ENCODE results near the gene SERPINB6.
"Not testable (repeated sequence)": the region's sequence is repeated elsewhere in the genome, so short reads cannot be mapped to it uniquely, and the experiment has no call there.

Gene SERPINB6

GRCh38 chr6:2938632-2939083 is 32.7 kb downstream of the SERPINB6 start:
- no peak for DNase-seq (ENCODE audit: low read depth)

- no peak for DNase-seq (ENCODE audit: low read depth)
Measured at GRCh38 chr6:2938004-2938631, 33.2 kb downstream of the SERPINB6 start.

DNA sequence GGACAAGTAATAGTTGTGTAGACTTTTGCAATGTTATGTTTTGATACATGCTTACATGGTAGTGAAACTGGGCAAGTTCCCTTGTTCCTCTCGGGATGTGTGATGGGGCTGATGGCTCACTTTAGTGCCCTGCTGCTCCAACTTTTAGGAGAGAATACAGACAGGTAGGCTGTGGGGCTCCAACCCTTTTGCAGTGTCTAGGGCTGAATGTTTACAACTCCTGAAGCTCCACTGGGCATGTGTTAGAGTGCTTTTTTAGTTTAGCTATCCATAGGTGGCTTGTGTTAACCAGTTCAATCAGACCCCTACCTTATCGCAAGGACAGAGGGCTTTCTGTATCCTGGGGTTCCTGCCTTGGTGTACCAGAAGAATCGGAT is 33.8 kb downstream of the SERPINB6 start:
- no peak for DNase-seq (ENCODE audit: low read depth)

DNA sequence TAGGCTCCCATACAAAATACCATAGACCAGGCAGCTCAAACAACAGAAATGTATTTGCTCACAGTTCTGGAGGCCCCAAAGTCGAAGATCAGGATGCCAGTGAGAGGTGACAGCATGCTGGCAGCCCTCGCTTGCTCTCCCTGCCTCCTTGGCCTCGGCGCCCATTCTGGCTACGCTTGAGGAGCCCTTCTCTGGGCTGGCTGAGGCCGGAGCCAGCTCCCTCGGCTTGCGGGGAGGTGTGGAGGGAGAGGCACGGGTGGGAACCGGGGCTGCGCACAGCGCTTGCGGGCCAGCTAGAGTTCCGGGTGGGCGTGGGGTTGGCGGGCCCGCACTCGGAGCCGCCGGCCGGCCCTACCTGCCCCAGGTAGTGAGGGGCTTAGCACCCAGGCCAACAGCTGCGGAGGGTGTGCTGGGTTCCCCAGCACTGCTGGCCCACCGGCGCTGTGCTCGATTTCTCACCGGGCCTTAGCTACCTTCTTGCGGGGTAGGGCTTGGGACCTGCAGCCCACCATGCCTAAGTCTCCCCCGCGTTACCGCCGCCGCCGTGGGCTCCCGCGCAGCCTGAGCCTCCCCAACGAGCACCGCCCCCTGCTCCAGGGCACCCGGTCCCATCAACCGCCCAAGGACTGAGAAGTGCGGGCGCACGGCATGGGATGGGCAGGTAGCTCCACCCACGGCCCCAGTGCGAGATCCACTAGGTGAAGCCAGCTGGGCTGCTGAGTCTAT is 35.6 kb downstream of the SERPINB6 start:
- DNase-seq (ENCODE audit: low read depth), result no peak

GRCh38 chr6:2934057-2934456 is 37.3 kb downstream of the SERPINB6 start:
- DNase-seq (ENCODE audit: low read depth), result no peak

- DNase-seq (ENCODE audit: low read depth), result not testable (repeated sequence)
Measured at GRCh38 chr6:2932911-2933310, 38.5 kb downstream of the SERPINB6 start.

DNA sequence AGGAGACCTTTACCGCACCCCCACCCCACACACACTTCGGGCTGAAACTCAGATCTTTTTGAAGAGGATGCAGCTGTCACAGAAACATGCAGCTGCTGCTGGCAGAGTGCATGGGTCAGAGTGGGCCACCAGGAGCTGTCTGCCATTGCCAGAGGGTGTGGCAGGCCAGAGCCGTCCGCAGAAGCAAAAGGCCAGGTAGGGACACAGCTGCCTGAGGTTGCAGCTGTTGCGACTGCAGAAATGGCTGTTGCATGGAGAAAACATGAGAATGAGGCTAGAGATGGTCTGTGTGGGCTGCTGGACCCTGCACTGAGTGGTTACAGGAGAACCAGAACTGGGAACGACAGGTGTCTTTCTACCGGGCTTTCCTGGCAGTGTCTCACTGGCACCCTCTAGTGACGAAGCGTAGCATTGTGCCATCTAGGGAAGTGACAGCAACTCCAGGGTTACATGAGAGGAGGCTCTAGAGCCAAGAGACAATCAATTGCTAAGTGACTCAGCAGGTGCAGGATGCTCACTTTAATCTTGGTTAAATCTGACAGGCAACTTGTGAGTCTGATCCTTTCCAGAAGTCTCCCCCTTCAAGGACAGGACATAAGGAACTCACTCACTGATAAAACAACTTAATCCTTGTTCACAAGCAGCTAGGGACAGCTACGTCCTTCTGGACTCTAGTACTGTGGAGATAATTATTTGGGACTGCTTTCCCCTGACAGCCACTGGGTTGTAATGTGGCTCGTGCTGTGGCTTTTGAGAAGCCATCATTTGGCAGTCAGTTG is 39.2 kb downstream of the SERPINB6 start:
- peak; percentile 73 for DNase-seq (ENCODE audit: low read depth)

- DNase-seq (ENCODE audit: low read depth), result no peak
Measured at GRCh38 chr6:2931055-2931454, 40.3 kb downstream of the SERPINB6 start.

- not testable (repeated sequence) for DNase-seq (ENCODE audit: low read depth)
Measured at GRCh38 chr6:2927931-2928330, 43.4 kb downstream of the SERPINB6 start.

GRCh38 chr6:2925842-2926747 is 45.3 kb downstream of the SERPINB6 start:
- DNase-seq (ENCODE audit: low read depth), result not testable (repeated sequence)

DNA sequence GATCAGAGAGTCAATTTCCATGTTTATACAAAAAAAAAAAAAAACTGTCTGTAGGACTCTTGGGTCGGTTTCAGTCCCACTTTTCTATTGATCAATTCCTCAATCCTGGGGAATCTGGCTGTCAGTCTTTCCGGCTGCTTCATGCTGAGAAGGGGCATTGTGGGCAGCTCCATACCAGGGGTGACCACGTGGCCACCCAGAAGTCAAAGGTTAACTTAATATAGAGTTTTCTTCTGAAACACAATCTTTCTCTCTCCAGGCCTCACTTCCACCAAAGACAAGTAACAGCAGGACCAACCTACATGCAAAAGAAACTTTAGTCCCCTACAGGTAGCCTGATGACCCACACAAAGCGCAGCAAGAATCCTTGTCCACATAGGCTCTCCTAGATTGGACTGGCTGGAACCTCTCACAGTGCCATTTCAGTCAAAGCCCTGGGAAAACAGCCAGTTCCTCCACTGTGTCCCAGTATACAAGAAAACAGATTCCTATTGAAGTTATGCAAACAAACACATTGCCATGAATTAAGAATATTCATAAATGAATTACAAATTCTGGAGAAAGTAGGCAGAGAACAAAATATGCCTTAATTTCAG is 49.7 kb downstream of the SERPINB6 start:
- DNase-seq (ENCODE audit: low read depth), result no peak

- DNase-seq (ENCODE audit: low read depth), result no peak
Measured at GRCh38 chr6:2920671-2921112, 50.7 kb downstream of the SERPINB6 start.

DNA sequence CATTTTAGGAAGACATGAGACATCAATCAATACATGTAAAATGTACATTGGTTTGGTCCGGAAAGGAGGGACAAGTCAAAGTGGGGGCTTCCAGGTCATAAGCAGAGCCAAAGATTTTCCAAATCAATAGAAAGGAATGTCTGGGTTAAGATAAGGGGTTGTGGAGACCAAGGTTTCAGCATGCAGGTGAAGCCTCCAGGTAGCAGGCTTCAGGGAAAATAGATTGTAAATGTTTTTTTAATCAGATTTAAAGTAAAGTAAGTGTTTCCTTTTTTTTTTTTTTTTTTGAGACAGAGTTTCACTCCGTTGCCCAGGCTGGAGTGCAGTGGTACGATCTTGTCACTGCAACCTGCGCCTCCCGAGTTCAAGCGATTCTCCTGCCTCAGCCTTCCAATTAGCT is 51.5 kb downstream of the SERPINB6 start:
- DNase-seq (ENCODE audit: low read depth), result no peak

DNA sequence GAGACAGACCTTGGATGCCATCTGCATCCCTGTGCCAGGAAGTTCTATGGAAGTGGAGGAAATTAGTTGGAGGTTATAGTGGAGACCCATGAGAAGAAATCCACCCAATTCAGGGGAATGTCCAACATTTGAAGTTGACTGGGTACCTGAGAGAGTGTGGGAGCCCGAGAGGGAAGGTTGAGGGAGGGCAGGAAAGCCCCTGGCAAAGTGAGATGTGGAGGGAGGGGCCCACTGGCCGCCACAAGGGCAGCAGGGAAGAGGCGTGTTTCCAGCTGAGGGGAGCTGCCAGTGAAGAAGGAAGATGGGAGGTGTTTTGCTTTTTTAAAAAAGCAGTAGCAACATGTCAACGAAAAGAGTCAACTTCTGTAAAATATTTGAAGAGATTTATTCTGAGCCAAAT is 52.0 kb downstream of the SERPINB6 start:
- DNase-seq (ENCODE audit: low read depth), result no peak

- DNase-seq (ENCODE audit: low read depth), result no peak
Measured at GRCh38 chr6:2918936-2919335, 52.4 kb downstream of the SERPINB6 start.

DNA sequence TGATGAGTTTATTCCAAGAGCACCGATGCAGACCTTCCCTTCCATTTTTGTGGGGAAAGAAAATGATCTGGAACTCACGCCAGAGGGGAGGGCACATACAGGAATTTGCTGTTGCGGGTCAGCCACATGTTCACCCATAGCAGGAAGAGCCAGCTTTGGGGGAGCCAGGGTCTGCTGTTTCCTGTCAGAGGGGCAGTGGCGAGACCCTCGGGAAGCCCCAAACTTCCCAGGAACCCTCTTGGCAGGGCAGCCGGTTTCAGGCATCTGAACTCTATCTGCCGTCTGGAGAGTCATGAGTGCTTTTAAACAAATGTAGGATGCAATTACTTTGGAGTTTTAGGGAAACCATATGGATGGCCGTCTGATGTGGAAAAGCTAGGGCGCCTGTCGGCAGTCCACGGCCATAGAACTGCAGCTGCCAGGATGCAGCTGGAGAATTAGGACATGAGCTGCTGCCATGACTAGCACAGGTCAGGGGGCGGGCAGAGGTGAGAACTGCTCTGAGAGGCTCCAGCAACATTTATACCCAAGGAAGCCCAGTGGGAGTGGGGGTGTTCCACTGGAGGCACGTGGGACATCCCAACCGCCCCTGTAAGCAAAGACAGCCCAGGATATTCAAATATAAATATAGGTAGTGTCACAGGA is 53.4 kb downstream of the SERPINB6 start:
- no peak for DNase-seq (ENCODE audit: low read depth)

GRCh38 chr6:2917065-2917464 is 54.3 kb downstream of the SERPINB6 start:
- DNase-seq (ENCODE audit: low read depth), result no peak

- DNase-seq (ENCODE audit: low read depth), result no peak
Measured at GRCh38 chr6:2916158-2916925, 55.0 kb downstream of the SERPINB6 start.

DNA sequence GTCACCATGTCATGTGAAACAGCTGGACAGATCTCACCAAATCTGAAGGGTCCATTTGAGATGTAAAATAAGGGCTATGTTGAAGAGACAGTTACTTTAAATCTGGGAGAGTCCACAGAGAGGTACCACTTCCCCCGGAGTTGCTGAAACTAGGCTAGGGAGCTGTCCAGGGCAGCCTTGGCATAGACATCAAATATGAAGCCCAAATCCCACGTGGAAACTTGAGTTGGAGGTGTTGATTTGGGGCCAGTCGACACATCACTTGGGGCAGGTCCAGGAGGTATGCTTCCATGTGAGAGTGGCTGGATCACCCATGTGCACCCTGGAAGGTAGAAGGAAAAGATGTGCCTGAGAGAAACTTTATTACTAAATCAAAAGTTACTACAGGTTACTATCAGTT is 56.2 kb downstream of the SERPINB6 start:
- no peak for DNase-seq (ENCODE audit: low read depth)

DNA sequence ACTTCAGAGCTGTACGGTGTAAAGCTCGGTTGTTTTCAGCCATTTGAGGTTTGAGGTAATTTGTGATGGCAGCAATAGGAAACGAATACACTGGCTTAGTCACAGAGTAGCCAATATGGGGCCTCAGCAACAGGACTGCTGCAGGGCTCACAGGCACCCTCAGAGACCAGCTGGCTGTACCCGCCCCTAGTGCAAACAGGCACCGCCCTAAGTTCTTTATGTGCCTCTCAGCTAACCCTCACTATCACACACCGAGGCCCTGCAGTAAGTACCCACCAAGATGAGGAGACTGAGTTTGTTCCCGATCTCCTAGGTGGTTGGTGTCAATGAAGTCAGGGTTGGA is 57.1 kb downstream of the SERPINB6 start:
- no peak for DNase-seq (ENCODE audit: low read depth)

All from EH (cell line).